Memory B cell (primary cell): ENCODE data around the gene CUL9.

Experiments used
- ATAC-seq: fragments of 150-1000 bp; cut with Tn5 transposase; 2 replicates; pipeline ENCODE4 v1.10.0; 2021; ENCODE audit warnings: low read depth, mild to moderate bottlenecking, moderate library complexity
- DNase-seq, 2 donors: peaks; one replicate each; pipeline ENCODE4 v3.0.0; 2022; ENCODE audit warnings: low spot score in 2 of 2
- H3K27ac Mint-ChIP-seq: one replicate; pipeline ENCODE4 v1.8.0; 2022; ENCODE audit warnings: mild to moderate bottlenecking, moderate library complexity, mixed read lengths
- H3K27me3 Mint-ChIP-seq: one replicate; pipeline ENCODE4 v1.8.0; 2022; ENCODE audit warnings: mixed read lengths
- H3K36me3 Mint-ChIP-seq: one replicate; pipeline ENCODE4 v1.8.0; 2022; ENCODE audit warnings: mild to moderate bottlenecking, mixed read lengths
- H3K4me1 Mint-ChIP-seq: one replicate; pipeline ENCODE4 v1.8.0; 2022; ENCODE audit warnings: mixed read lengths
- H3K4me3 Mint-ChIP-seq: one replicate; pipeline ENCODE4 v1.8.0; 2022; ENCODE audit warnings: mild to moderate bottlenecking, moderate library complexity, mixed read lengths
- H3K9me3 Mint-ChIP-seq: one replicate; pipeline ENCODE4 v1.8.0; 2022; ENCODE audit warnings: mixed read lengths

CUL9 gene

GRCh38 chr6:43180058-43180457 is 1.9 kb upstream of the CUL9 start:
- Mint-ChIP-seq H3K36me3 (peaks cover 19% of the 10 kb centered on the region), H3K27ac (no peak overlapping the region), H3K9me3 (no peaks in the 10 kb centered on the region), H3K27me3 (no peaks in the 10 kb centered on the region), H3K4me3 (no peak overlapping the region), H3K4me1 (peaks cover 36% of the 10 kb centered on the region)
- ATAC-seq, result no peak
- DNase-seq, result no peak

DNA sequence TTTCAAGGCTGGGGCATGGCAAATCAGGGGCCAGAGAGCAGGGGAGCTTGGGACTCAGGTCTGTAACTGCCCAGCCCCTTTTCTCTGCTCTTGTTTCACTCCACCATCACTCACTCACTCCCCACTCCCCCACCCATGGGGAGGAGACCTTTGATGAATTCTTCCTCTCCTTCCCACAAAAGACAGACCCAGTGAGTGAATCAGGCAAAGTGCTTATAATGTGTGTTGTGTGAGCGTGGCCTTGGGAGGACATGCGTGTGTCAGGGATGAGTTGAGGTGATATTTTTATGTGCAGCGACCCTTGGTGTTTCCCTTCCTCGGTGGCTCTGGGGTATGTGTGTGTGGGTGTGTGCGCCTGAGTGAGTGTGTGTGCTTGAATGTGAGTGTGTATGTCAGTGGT is 1.0 kb upstream of the CUL9 start:
- Mint-ChIP-seq H3K4me1 (peaks cover 38% of the 10 kb centered on the region), H3K27ac (peak overlapping the region; percentile 94), H3K9me3 (no peaks in the 10 kb centered on the region), H3K27me3 (no peaks in the 10 kb centered on the region), H3K36me3 (peaks cover 21% of the 10 kb centered on the region), H3K4me3 (peak overlapping the region; percentile 63)
- no peak for ATAC-seq
- no peak for DNase-seq

GRCh38 chr6:43181621-43181941 is 415 bp upstream of the CUL9 start:
- Mint-ChIP-seq H3K27ac (peak overlapping the region; percentile 94), H3K4me3 (peak overlapping the region; percentile 99), H3K27me3 (no peaks in the 10 kb centered on the region), H3K9me3 (no peaks in the 10 kb centered on the region), H3K4me1 (peaks cover 41% of the 10 kb centered on the region), H3K36me3 (peaks cover 24% of the 10 kb centered on the region)
- ATAC-seq (no peak), DNase-seq (no peak)

- H3K36me3 Mint-ChIP-seq, result peaks cover 24% of the 10 kb centered on the region
- no peaks in the 10 kb centered on the region for H3K9me3 Mint-ChIP-seq
- peak overlapping the region; percentile 99 for H3K4me3 Mint-ChIP-seq
- peak overlapping the region; percentile 94 for H3K27ac Mint-ChIP-seq
- H3K27me3 Mint-ChIP-seq, result no peaks in the 10 kb centered on the region
- H3K4me1 Mint-ChIP-seq, result peaks cover 41% of the 10 kb centered on the region
- DNase-seq (no peak), ATAC-seq (no peak)
Observed at GRCh38 chr6:43183441-43183840, 1.4 kb downstream of the CUL9 start.

DNA sequence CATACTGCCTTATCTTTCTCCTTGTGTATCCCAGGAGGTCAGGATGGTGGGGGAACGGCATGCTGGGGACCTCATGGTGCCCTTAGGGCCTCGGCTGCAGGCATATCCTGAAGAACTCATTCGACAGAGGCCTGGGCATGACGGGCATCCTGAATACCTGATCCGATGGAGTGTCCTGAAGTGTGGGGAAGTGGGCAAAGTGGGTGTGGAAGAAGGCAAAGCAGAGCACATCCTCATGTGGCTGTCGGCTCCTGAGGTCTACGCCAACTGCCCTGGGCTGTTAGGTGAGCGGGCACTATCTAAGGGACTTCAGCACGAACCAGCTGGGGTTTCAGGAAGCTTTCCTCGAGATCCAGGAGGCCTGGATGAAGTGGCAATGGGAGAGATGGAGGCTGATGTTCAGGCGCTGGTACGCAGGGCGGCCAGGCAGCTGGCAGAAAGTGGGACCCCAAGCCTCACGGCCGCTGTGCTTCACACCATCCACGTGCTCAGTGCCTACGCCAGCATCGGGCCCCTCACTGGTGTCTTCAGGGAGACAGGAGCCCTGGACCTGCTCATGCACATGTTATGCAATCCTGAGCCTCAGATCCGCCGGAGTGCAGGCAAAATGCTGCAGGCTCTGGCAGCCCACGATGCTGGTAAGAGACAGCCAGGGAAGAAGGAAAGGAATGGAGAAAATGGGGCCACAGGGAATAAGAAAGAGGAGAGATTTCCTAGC is 2.4 kb downstream of the CUL9 start:
- Mint-ChIP-seq H3K9me3 (no peaks in the 10 kb centered on the region), H3K4me3 (peak overlapping the region; percentile 21), H3K4me1 (peaks cover 41% of the 10 kb centered on the region), H3K27me3 (no peaks in the 10 kb centered on the region), H3K36me3 (peaks cover 23% of the 10 kb centered on the region), H3K27ac (no peak overlapping the region)
- DNase-seq, result no peak
- no peak for ATAC-seq

DNA sequence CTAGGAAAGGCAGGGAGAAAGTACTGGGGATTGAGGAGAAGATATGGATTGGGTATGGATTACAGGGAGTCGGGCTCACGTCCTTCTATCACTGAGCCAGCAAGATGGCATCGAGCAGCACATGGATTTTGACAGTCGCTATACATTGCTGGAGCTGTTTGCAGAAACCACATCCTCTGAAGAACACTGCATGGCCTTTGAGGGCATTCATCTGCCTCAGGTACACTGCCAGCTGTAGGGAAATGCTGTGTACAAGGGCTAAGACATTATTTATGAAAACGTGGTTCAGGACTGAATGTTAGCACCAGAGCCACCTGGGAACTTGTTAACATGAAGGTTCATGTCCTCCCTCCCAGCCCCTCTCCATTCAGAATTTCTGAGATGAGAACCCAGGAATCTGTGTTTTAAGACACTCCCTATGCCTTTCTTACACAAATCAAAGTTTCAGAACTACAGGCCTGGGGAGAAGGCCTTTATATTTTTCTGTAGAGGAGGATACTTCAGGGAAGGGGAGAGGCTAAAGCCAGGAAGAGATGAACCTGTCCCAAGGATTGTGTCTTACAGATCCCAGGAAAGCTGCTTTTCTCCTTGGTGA is 3.5 kb downstream of the CUL9 start:
- DNase-seq (no peak), ATAC-seq (no peak)
- Mint-ChIP-seq H3K9me3 (no peaks in the 10 kb centered on the region), H3K4me1 (peaks cover 43% of the 10 kb centered on the region), H3K27ac (no peak overlapping the region), H3K4me3 (no peak overlapping the region), H3K27me3 (no peaks in the 10 kb centered on the region), H3K36me3 (peaks cover 21% of the 10 kb centered on the region)

DNA sequence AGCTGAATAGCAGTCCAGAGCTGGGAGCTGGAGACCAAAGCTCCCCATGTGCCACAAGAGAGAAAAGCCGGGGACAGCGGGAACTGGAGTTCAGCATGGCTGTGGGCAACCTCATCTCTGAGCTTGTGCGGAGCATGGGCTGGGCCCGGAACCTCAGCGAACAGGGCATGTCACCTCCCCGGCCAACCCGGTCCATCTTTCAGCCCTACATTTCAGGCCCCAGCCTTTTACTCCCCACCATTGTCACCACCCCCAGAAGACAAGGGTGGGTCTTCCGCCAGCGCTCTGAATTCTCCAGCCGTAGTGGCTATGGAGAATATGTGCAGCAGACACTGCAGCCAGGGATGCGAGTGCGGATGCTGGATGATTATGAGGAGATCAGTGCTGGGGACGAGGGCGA is 4.0 kb downstream of the CUL9 start:
- Mint-ChIP-seq H3K36me3 (peaks cover 22% of the 10 kb centered on the region), H3K9me3 (no peaks in the 10 kb centered on the region), H3K4me1 (peaks cover 46% of the 10 kb centered on the region), H3K27ac (no peak overlapping the region), H3K27me3 (no peaks in the 10 kb centered on the region), H3K4me3 (no peak overlapping the region)
- ATAC-seq, result no peak
- DNase-seq, result no peak

GRCh38 chr6:43186706-43187105 is 4.7 kb downstream of the CUL9 start:
- ATAC-seq (no peak), DNase-seq (no peak)
- Mint-ChIP-seq H3K27me3 (no peaks in the 10 kb centered on the region), H3K4me3 (no peak overlapping the region), H3K9me3 (no peaks in the 10 kb centered on the region), H3K4me1 (peaks cover 42% of the 10 kb centered on the region), H3K27ac (no peak overlapping the region), H3K36me3 (peaks cover 23% of the 10 kb centered on the region)

DNA sequence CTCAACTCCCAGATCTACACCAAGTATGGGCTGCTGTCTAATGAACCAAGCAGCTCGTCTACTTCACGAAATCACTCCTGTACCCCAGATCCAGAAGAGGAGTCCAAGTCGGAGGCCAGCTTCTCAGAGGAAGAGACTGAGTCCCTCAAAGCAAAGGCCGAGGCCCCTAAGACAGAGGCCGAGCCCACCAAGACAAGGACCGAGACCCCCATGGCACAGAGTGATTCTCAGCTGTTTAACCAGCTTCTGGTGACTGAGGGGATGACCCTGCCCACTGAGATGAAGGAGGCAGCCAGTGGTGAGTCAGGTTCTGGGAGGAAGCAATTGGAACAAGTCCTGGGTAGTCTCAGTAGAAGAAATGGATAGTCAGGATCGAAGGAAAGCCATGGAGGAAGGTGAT is 5.8 kb downstream of the CUL9 start:
- ATAC-seq (no peak), DNase-seq (no peak)
- Mint-ChIP-seq H3K4me3 (no peak overlapping the region), H3K4me1 (peaks cover 33% of the 10 kb centered on the region), H3K9me3 (no peaks in the 10 kb centered on the region), H3K36me3 (peaks cover 26% of the 10 kb centered on the region), H3K27ac (no peak overlapping the region), H3K27me3 (no peaks in the 10 kb centered on the region)

- Mint-ChIP-seq H3K4me1 (peaks cover 29% of the 10 kb centered on the region), H3K36me3 (peaks cover 31% of the 10 kb centered on the region), H3K9me3 (no peaks in the 10 kb centered on the region), H3K27me3 (no peaks in the 10 kb centered on the region), H3K4me3 (no peak overlapping the region), H3K27ac (no peak overlapping the region)
- no peak for ATAC-seq
- DNase-seq, result no peak
Observed at GRCh38 chr6:43188426-43188825, 6.4 kb downstream of the CUL9 start.

GRCh38 chr6:43189776-43190304 is 7.8 kb downstream of the CUL9 start:
- H3K4me3 Mint-ChIP-seq, result no peak overlapping the region
- H3K36me3 Mint-ChIP-seq, result peaks cover 28% of the 10 kb centered on the region
- no peaks in the 10 kb centered on the region for H3K9me3 Mint-ChIP-seq
- peak overlapping the region; percentile 42 for H3K27ac Mint-ChIP-seq
- no peak for DNase-seq
- peaks cover 19% of the 10 kb centered on the region for H3K4me1 Mint-ChIP-seq
- no peaks in the 10 kb centered on the region for H3K27me3 Mint-ChIP-seq
- no peak for ATAC-seq

- Mint-ChIP-seq H3K4me3 (no peak overlapping the region), H3K27me3 (no peaks in the 10 kb centered on the region), H3K4me1 (peaks cover 10% of the 10 kb centered on the region), H3K9me3 (no peaks in the 10 kb centered on the region), H3K27ac (no peak overlapping the region), H3K36me3 (peaks cover 28% of the 10 kb centered on the region)
- ATAC-seq (no peak), DNase-seq (no peak)
Observed at GRCh38 chr6:43192911-43193310, 10.9 kb downstream of the CUL9 start.

- no peak overlapping the region for H3K4me3 Mint-ChIP-seq
- H3K9me3 Mint-ChIP-seq, result no peaks in the 10 kb centered on the region
- no peak overlapping the region for H3K27ac Mint-ChIP-seq
- H3K27me3 Mint-ChIP-seq, result no peaks in the 10 kb centered on the region
- DNase-seq (no peak), ATAC-seq (no peak)
- peaks cover 10% of the 10 kb centered on the region for H3K4me1 Mint-ChIP-seq
- peaks cover 25% of the 10 kb centered on the region for H3K36me3 Mint-ChIP-seq
Observed at GRCh38 chr6:43193929-43194328, 11.9 kb downstream of the CUL9 start.

DNA sequence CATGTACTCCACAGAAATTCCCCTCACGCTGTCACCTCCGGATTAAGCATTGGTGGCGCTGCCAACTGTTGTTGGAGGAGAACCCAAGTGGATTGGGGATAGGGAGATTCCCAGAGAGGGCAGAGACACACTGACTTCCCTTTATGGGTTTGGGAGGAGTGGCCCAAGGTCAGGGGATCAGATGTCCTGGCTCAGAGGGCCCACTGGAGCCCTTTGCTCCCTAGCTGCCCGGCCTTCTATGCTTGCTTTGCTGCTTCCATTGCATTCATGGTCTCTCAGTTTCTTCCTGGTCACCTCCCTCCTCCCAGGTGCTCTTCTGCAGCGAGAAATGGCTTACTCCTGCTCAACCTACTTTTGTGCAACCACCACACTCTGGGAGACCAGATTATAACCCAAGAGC is 14.3 kb downstream of the CUL9 start:
- Mint-ChIP-seq H3K4me1 (peaks cover 2% of the 10 kb centered on the region), H3K27ac (no peak overlapping the region), H3K4me3 (no peak overlapping the region), H3K9me3 (no peaks in the 10 kb centered on the region), H3K27me3 (no peaks in the 10 kb centered on the region), H3K36me3 (peaks cover 33% of the 10 kb centered on the region)
- no peak for DNase-seq
- no peak for ATAC-seq

DNA sequence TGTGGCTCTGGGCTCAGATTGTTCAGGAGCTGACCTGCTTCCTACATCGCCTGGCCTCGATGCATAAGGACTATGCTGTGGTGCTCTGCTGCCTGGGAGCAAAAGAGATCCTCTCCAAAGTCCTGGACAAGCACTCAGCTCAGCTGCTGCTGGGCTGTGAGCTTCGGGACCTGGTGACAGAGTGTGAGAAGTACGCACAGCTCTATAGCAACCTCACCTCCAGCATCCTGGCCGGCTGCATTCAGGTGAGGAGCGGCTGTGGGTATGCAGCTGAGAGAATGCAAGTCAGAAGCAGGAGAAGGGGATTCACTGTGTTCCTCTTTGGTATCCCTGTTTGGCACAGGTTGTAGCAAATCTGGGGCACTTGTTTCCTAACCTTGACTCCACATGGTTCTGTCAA is 17.9 kb downstream of the CUL9 start:
- Mint-ChIP-seq H3K9me3 (no peaks in the 10 kb centered on the region), H3K36me3 (peaks cover 26% of the 10 kb centered on the region), H3K4me1 (no peaks in the 10 kb centered on the region), H3K27ac (no peak overlapping the region), H3K27me3 (no peaks in the 10 kb centered on the region), H3K4me3 (no peak overlapping the region)
- no peak for DNase-seq
- ATAC-seq, result no peak
